ENCODE data around the gene SPTBN1.

DNA sequence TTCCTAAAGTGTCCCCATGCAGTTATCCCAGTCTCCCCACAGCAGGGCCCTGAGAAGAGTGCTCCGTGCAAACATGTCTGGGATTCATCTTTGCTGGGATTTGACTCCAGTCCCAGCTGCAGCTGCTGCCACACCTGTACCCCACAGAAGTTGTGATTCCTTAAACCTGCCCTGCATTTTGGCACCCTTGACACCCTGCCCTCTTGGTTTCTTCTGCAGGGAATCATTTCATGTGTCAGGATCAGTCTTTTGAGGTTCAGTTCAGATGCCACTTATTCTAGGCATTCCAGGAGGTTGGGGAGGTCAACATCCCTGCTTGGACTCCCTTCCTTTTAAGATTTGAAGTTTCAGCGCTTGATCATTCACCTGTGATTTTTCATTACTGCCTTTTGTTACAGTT is 108.3 kb downstream of the SPTBN1 start:
- TF ChIP-seq, protein P1, sequence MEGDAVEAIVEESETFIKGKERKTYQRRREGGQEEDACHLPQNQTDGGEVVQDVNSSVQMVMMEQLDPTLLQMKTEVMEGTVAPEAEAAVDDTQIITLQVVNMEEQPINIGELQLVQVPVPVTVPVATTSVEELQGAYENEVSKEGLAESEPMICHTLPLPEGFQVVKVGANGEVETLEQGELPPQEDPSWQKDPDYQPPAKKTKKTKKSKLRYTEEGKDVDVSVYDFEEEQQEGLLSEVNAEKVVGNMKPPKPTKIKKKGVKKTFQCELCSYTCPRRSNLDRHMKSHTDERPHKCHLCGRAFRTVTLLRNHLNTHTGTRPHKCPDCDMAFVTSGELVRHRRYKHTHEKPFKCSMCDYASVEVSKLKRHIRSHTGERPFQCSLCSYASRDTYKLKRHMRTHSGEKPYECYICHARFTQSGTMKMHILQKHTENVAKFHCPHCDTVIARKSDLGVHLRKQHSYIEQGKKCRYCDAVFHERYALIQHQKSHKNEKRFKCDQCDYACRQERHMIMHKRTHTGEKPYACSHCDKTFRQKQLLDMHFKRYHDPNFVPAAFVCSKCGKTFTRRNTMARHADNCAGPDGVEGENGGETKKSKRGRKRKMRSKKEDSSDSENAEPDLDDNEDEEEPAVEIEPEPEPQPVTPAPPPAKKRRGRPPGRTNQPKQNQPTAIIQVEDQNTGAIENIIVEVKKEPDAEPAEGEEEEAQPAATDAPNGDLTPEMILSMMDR (IDR thresholded peaks at IDR 0.05): no peak
- no peak for TF ChIP-seq POLR2A (IDR thresholded peaks at IDR 0.05; ENCODE audit: low read length)
- no peak for TF ChIP-seq RNF2 (IDR thresholded peaks at IDR 0.05; ENCODE audit: borderline replicate concordance, low read depth)
- TF ChIP-seq RFX5 (IDR thresholded peaks at IDR 0.05): no peak
